ENCODE results near the gene MAML2.

- no peak for TF ChIP-seq CTCF (conservative IDR thresholded peaks at IDR 0.05)
- no peak for TF ChIP-seq ZFX (IDR thresholded peaks at IDR 0.05)
Observed at GRCh38 chr11:96075532-96075959, 267.4 kb downstream of the MAML2 start.

Measured in C4-2B (cell line).